Ishikawa (cell line): Measurements from ENCODE around the gene TBC1D5.

ENCODE experiments used
- CEBPB ChIP-seq: IDR thresholded peaks from 2 replicates; pipeline ENCODE4 v1.6.1; 2012
- CREB1 ChIP-seq: IDR thresholded peaks from 2 replicates; pipeline ENCODE4 v1.6.1; 2012; ENCODE audit warnings: low read depth
- EGR1 ChIP-seq: IDR thresholded peaks from 2 replicates; pipeline ENCODE4 v1.6.1; 2012
- EP300 ChIP-seq: IDR thresholded peaks from 2 replicates; pipeline ENCODE4 v1.6.1; 2012; ENCODE audit warnings: borderline replicate concordance
- FOXM1 ChIP-seq: IDR thresholded peaks from 2 replicates; pipeline ENCODE4 v1.6.1; 2012; ENCODE audit warnings: low read depth, borderline replicate concordance
- MAX ChIP-seq: IDR thresholded peaks from 2 replicates; pipeline ENCODE4 v1.6.1; 2012
- NFIC ChIP-seq: IDR thresholded peaks from 2 replicates; pipeline ENCODE4 v1.6.1; 2012
- RAD21 ChIP-seq: IDR thresholded peaks from 2 replicates; pipeline ENCODE4 v1.6.1; 2012; ENCODE audit warnings: low read depth
- REST ChIP-seq: IDR thresholded peaks from 2 replicates; pipeline ENCODE4 v1.6.1; 2012; ENCODE audit warnings: low read depth, mild to moderate bottlenecking
- TAF1 ChIP-seq: IDR thresholded peaks from 2 replicates; pipeline ENCODE4 v1.6.1; 2012; ENCODE audit warnings: low read depth, mild to moderate bottlenecking
- TCF12 ChIP-seq: IDR thresholded peaks from 2 replicates; pipeline ENCODE4 v1.6.1; 2012; ENCODE audit warnings: low read depth
- TEAD4 ChIP-seq: IDR thresholded peaks from 2 replicates; pipeline ENCODE4 v1.6.1; 2012
- USF1 ChIP-seq: IDR thresholded peaks from 2 replicates; pipeline ENCODE4 v1.6.1; 2012
- YY1 ChIP-seq: IDR thresholded peaks from 2 replicates; pipeline ENCODE4 v1.6.1; 2012; ENCODE audit warnings: low read depth
- ZBTB7A ChIP-seq: IDR thresholded peaks from 2 replicates; pipeline ENCODE4 v1.6.1; 2012; ENCODE audit warnings: low read depth

TBC1D5 gene

GRCh38 chr3:17287006-17287689 lies 455.3 kb downstream of the TBC1D5 start:
- TF ChIP-seq TAF1 (no peak), CEBPB (no peak), NFIC (no peak), USF1 (no peak), FOXM1 (no peak), ZBTB7A (no peak), TEAD4 (no peak)

GRCh38 chr3:17278006-17278405 lies 464.4 kb downstream of the TBC1D5 start:
- TF ChIP-seq REST, result no peak
- no peak for TF ChIP-seq TAF1
- TF ChIP-seq MAX, result no peak
- no peak for TF ChIP-seq YY1
- no peak for TF ChIP-seq CREB1
- no peak for TF ChIP-seq RAD21
- no peak for TF ChIP-seq FOXM1
- TF ChIP-seq CEBPB, result no peak
- no peak for TF ChIP-seq EP300
- no peak for TF ChIP-seq EGR1

- TF ChIP-seq YY1 (no peak), NFIC (no peak), TCF12 (no peak), EP300 (no peak), FOXM1 (no peak)
Measured at GRCh38 chr3:17266846-17267245, 475.6 kb downstream of the TBC1D5 start.

GRCh38 chr3:17261627-17262369 lies 480.6 kb downstream of the TBC1D5 start:
- TF ChIP-seq TAF1 (no peak), RAD21 (no peak), CREB1 (no peak), NFIC (no peak), REST (no peak), MAX (no peak), CEBPB (no peak), FOXM1 (no peak), TCF12 (no peak)

- TF ChIP-seq CREB1 (no peak), ZBTB7A (no peak), REST (no peak), USF1 (no peak)
Measured at GRCh38 chr3:17260257-17260656, 482.2 kb downstream of the TBC1D5 start.
